Stimulated activated CD8-positive, alpha-beta memory T cell treated with anti-CD3 and anti-CD28 coated beads, Interleukin-15, amount 100 ng/mL, for 24 hours (primary cell): ENCODE data around the gene STXBP6.

Experiments
- DNase-seq: peaks from one replicate; pipeline ENCODE4 v3.0.0-alpha.2; 2020; ENCODE audit warnings: low read depth

STXBP6 gene

GRCh38 chr14:25015761-25016160 is 34.2 kb downstream of the STXBP6 start:
- DNase-seq = no peak

GRCh38 chr14:25014440-25014839 is 35.5 kb downstream of the STXBP6 start:
- DNase-seq = no peak

GRCh38 chr14:25011095-25011494 is 38.9 kb downstream of the STXBP6 start:
- DNase-seq = no peak

- no peak for DNase-seq
Measured at GRCh38 chr14:25010471-25010870, 39.5 kb downstream of the STXBP6 start.

GRCh38 chr14:25009891-25010290 is 40.1 kb downstream of the STXBP6 start:
- no peak for DNase-seq

GRCh38 chr14:25007832-25008231 is 42.1 kb downstream of the STXBP6 start:
- DNase-seq = no peak

- no peak for DNase-seq
Measured at GRCh38 chr14:25006961-25007795, 42.8 kb downstream of the STXBP6 start.

- no peak for DNase-seq
Measured at GRCh38 chr14:25006031-25006430, 43.9 kb downstream of the STXBP6 start.

GRCh38 chr14:25004389-25004809 is 45.5 kb downstream of the STXBP6 start:
- DNase-seq = no peak

- DNase-seq = no peak
Measured at GRCh38 chr14:25003537-25003936, 46.4 kb downstream of the STXBP6 start.

GRCh38 chr14:25001601-25002000 is 48.3 kb downstream of the STXBP6 start:
- no peak for DNase-seq

- DNase-seq = no peak
Measured at GRCh38 chr14:25001156-25001555, 48.8 kb downstream of the STXBP6 start.

GRCh38 chr14:24999157-24999556 is 50.8 kb downstream of the STXBP6 start:
- DNase-seq = no peak

GRCh38 chr14:24996930-24997725 is 52.8 kb downstream of the STXBP6 start:
- DNase-seq = no peak

GRCh38 chr14:24995016-24995415 is 54.9 kb downstream of the STXBP6 start:
- DNase-seq = no peak

- DNase-seq = no peak
Measured at GRCh38 chr14:24993631-24994030, 56.3 kb downstream of the STXBP6 start.

GRCh38 chr14:24992624-24993360 is 57.2 kb downstream of the STXBP6 start:
- no peak for DNase-seq

- DNase-seq = no peak
Measured at GRCh38 chr14:24991821-24992220, 58.1 kb downstream of the STXBP6 start.

GRCh38 chr14:24991288-24991687 is 58.7 kb downstream of the STXBP6 start:
- DNase-seq = no peak

GRCh38 chr14:24990773-24991172 is 59.2 kb downstream of the STXBP6 start:
- no peak for DNase-seq

GRCh38 chr14:24990050-24990449 is 59.9 kb downstream of the STXBP6 start:
- no peak for DNase-seq

GRCh38 chr14:24988760-24989159 is 61.2 kb downstream of the STXBP6 start:
- DNase-seq = no peak
